ENCODE measurements around the gene SERTAD1. TPM values are rescaled to one million over a fixed set of nuclear protein-coding genes. Genes with fewer than 3 reads are reported as not detected.
"Not testable (repeated sequence)": the region's sequence is repeated elsewhere in the genome, so short reads cannot be mapped to it uniquely, and the experiment has no call there.

SERTAD1 gene
- total RNA-seq, 1 donor from 2014 or later: 17.6 TPM

DNA sequence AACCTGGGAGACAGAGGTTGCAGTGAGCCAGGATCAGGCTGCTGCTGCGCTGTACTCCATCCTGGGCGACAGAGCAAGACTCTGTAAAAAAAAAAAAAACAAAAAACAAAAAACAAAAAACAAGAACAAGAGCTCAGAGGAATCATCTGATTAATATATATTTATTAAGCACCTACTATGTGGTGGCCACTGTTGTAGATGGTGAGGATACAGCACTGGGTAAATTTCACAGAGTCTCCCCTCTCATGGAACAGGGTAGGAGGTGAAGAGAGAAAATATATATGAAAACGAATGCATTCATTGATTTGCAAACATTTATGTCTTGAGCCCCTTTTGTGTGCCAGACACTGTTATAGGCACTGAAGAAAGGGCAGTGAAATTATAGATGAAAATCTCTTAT lies 5.9 kb upstream of the SERTAD1 start:
- H3K4me3 ChIP-seq: no peak overlapping the region
- no peaks in the 10 kb centered on the region for H3K27me3 ChIP-seq (ENCODE audit: low read depth)
- peak overlapping the region; percentile 94 for H3K27ac ChIP-seq
- ATAC-seq (no peak), DNase-seq (no peak)
- TF ChIP-seq, protein P1, sequence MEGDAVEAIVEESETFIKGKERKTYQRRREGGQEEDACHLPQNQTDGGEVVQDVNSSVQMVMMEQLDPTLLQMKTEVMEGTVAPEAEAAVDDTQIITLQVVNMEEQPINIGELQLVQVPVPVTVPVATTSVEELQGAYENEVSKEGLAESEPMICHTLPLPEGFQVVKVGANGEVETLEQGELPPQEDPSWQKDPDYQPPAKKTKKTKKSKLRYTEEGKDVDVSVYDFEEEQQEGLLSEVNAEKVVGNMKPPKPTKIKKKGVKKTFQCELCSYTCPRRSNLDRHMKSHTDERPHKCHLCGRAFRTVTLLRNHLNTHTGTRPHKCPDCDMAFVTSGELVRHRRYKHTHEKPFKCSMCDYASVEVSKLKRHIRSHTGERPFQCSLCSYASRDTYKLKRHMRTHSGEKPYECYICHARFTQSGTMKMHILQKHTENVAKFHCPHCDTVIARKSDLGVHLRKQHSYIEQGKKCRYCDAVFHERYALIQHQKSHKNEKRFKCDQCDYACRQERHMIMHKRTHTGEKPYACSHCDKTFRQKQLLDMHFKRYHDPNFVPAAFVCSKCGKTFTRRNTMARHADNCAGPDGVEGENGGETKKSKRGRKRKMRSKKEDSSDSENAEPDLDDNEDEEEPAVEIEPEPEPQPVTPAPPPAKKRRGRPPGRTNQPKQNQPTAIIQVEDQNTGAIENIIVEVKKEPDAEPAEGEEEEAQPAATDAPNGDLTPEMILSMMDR (IDR thresholded peaks at IDR 0.05): no peak
- peaks cover 25% of the 10 kb centered on the region for H3K4me1 ChIP-seq
- no peaks in the 10 kb centered on the region for H3K9me3 ChIP-seq
- intact Hi-C loops (cut with DNase I): no loop called here
- no peaks in the 10 kb centered on the region for H3K36me3 ChIP-seq

DNA sequence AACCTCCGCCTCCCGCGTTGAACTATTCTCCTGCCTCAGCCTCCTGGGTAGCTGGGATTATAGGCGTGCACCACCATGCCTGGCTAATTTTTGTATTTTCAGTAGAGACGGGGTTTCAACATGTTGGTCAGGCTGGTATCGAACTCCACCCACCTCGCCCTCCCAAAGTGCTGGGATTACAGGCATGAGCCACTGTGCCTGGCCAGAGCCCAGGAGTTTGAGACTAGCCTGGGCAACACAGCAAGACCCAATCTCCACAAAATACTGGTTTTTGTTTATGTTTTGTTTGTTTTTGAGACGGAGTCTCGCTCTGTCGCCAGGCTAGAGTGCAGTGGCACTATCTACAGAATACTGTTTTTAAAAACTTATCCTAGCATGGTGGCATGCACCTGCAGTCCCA lies 4.5 kb upstream of the SERTAD1 start:
- H3K27me3 ChIP-seq (ENCODE audit: low read depth); H3K27ac ChIP-seq; intact Hi-C loops (cut with DNase I); DNase-seq; H3K9me3 ChIP-seq; H3K36me3 ChIP-seq; H3K4me3 ChIP-seq; ATAC-seq: not testable (repeated sequence)
- peaks cover 30% of the 10 kb centered on the region for H3K4me1 ChIP-seq

DNA sequence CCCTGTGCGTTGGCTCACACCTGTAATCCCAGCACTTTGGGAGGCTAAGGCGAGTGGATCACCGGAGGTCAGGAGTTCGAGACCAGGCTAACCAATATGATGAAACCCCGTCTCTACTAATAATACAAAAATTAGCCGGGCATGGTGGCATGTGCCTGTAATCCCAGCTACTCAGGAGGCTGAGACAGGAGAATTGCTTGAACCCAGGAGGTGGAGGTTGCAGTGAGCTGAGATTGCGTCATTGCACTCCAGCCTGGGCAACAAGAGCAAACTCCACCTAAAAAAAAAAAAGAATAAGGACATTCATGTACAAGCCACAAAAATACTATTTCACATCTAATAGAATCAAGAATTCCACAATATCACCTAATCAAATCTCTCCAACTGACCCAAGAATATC lies 2.4 kb upstream of the SERTAD1 start:
- intact Hi-C loops (cut with DNase I); ATAC-seq; DNase-seq; H3K4me3 ChIP-seq; H3K9me3 ChIP-seq; H3K36me3 ChIP-seq; H3K27me3 ChIP-seq (ENCODE audit: low read depth); H3K27ac ChIP-seq: not testable (repeated sequence)
- peaks cover 33% of the 10 kb centered on the region for H3K4me1 ChIP-seq

DNA sequence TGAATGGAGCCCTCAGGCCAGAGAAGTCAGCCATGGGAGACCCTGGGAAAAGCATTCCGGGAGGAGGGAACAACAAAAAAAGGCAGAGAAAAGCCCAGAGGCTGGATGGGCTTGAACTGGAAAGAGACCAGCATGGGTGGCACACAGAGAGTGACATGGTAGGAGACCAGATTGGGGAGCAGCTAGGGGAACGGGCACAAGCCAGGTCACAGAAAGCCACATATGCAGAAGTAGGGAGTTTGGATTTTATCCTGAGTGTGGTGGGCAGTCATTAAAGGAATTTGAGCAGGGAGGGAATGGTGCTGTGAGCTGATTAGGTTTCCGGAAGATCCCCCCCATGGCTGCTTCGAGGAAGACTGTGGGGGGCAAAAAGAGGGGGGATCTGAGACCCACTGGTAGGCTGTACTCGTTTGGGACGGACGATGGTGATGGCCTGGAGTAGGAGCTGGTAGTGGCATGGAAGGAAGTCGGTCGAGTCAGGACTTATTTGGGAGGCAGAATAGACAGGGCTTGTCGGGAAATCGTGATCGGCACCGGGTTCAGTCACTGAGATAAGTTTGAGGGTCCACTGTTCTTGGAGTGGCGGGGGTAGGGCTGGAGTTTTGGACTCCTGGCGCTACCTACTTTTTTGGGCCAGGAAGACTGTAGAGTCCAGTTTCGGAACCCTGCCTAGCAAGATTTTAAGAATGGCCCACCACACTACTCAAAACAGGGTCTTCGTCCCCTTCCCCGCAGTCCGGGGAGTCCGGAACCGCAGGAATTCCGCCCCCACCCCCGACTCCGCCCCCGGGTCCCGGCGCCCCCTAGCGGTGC lies 949 bp downstream of the SERTAD1 start:
- H3K9me3 ChIP-seq: no peaks in the 10 kb centered on the region
- ATAC-seq: no peak
- peaks cover 14% of the 10 kb centered on the region for H3K36me3 ChIP-seq
- H3K27ac ChIP-seq: peak overlapping the region; percentile 99
- peaks cover 50% of the 10 kb centered on the region for H3K4me1 ChIP-seq
- peak overlapping the region; percentile 89 for H3K4me3 ChIP-seq
- TF ChIP-seq, protein P1 (IDR thresholded peaks at IDR 0.05): no peak
- no peaks in the 10 kb centered on the region for H3K27me3 ChIP-seq (ENCODE audit: low read depth)
- DNase-seq: no peak
- intact Hi-C loops (cut with DNase I): no loop called here

DNA sequence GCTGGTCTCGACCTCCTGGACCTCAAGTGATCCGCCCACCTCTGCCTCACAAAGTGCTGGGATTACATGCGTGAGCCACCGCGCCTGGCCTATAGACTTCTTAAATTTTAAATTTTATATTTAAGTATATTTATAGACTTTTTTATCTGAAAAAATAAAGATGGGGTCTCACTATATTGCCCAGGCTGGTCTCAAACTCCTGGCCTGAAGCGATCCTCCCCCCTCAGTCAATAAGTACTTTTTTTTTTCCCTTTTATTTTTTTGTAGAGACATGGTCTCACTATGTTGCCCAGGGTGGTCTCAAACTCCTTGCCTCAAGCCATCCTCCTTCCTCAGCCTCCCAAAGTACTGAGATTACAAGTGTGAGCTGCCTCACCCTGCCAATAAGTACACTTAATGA lies 1.9 kb downstream of the SERTAD1 start:
- H3K4me1 ChIP-seq: peaks cover 57% of the 10 kb centered on the region
- H3K36me3 ChIP-seq: peaks cover 14% of the 10 kb centered on the region
- peak overlapping the region; percentile 89 for H3K4me3 ChIP-seq
- TF ChIP-seq, protein P1 (IDR thresholded peaks at IDR 0.05): no peak
- intact Hi-C loops (cut with DNase I): no loop called here
- peak overlapping the region; percentile 9 for H3K27ac ChIP-seq
- ATAC-seq (no peak), DNase-seq (no peak)
- H3K27me3 ChIP-seq (ENCODE audit: low read depth): no peaks in the 10 kb centered on the region
- H3K9me3 ChIP-seq: no peaks in the 10 kb centered on the region

DNA sequence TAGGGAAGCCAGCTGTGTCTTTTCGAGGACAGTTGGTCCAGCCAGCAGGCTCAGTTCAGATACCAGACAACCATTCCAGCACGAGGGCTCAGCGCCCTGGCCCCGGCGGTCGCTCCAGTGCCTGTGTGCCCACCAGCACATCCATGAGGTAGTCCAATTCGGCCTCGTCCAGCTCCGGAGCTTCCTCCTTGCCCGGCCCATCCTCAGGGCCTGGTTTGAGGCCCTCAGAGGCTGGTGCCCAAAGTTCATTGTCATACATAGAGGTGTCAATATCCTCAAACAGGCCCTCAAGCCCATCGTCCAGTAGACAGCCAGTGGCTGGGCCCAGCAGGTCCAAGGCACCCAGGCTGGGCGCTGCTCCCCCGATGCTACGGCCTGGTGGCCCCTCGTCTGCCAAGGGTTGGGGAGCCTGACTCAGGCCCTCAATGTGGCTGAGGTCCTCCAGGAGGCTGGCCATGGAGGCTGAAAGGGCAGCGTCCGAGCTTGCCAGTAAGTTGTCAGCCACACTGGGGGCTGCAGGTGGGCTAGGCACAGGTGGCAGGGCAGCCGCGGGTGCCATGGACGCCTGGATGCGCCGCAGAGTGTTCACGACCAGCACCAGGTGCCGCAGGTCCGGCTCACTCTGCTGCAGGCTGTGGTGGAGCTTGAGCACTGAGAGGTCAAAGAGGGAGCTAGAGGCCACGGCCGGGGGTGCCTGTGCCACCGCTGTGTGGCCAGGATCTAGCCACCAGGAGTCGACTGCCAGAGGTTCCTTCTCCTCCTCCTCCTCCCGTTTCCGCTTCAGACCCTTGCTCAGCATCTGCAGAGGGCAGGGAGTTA lies 2.8 kb downstream of the SERTAD1 start:
- no peaks in the 10 kb centered on the region for H3K9me3 ChIP-seq
- intact Hi-C loops (cut with DNase I): no loop called here
- H3K4me3 ChIP-seq: peak overlapping the region; percentile 89
- H3K4me1 ChIP-seq: peaks cover 57% of the 10 kb centered on the region
- no peaks in the 10 kb centered on the region for H3K27me3 ChIP-seq (ENCODE audit: low read depth)
- DNase-seq (no peak), ATAC-seq (no peak)
- peak overlapping the region; percentile 98 for H3K27ac ChIP-seq
- TF ChIP-seq, protein P1 (IDR thresholded peaks at IDR 0.05): no peak
- H3K36me3 ChIP-seq: peaks cover 14% of the 10 kb centered on the region
